BLaER1 (cell line): ENCODE results near the gene TGFBRAP1.
A peak's percentile ranks its signal among the peaks of the same experiment; 100 is the strongest.

Source experiments
- H3K27ac ChIP-seq: shearing (Covaris generic); formaldehyde crosslinking; 2 replicates; pipeline ENCODE4 v1.8.1; 2022
- H3K27me3 ChIP-seq: shearing (Covaris generic); formaldehyde crosslinking; 2 replicates; pipeline ENCODE4 v1.8.1; 2022
- H3K36me3 ChIP-seq: shearing (Covaris generic); formaldehyde crosslinking; 2 replicates; pipeline ENCODE4 v1.8.1; 2022
- H3K4me1 ChIP-seq: shearing (Covaris generic); formaldehyde crosslinking; 2 replicates; pipeline ENCODE4 v1.8.1; 2022
- H3K4me2 ChIP-seq: shearing (Covaris generic); formaldehyde crosslinking; 2 replicates; pipeline ENCODE4 v1.8.1; 2022
- H3K4me3 ChIP-seq: shearing (Covaris generic); formaldehyde crosslinking; 2 replicates; pipeline ENCODE4 v1.8.1; 2022
- H3K9ac ChIP-seq: shearing (Covaris generic); formaldehyde crosslinking; 2 replicates; pipeline ENCODE4 v1.8.1; 2022
- H3K9me3 ChIP-seq: shearing (Covaris generic); formaldehyde crosslinking; 2 replicates; pipeline ENCODE4 v1.8.1; 2022
- H4K20me1 ChIP-seq: shearing (Covaris generic); formaldehyde crosslinking; 2 replicates; pipeline ENCODE4 v1.8.1; 2022
- Cebpa-rat ChIP-seq: shearing (Covaris generic); IDR thresholded peaks from 2 replicates; pipeline ENCODE4 v1.8.1; 2022

Gene TGFBRAP1

GRCh38 chr2:105358593-105358992 is 29.1 kb upstream of the TGFBRAP1 start:
- H3K4me3 ChIP-seq = no peak overlapping the region
- H4K20me1 ChIP-seq = no peaks in the 10 kb centered on the region
- H3K4me1 ChIP-seq = peaks cover 7% of the 10 kb centered on the region
- no peak overlapping the region for H3K9ac ChIP-seq
- H3K27ac ChIP-seq = no peak overlapping the region
- no peak for TF ChIP-seq Cebpa-rat
- H3K9me3 ChIP-seq = peaks cover 25% of the 10 kb centered on the region
- H3K27me3 ChIP-seq = no peaks in the 10 kb centered on the region
- peaks cover 74% of the 10 kb centered on the region for H3K36me3 ChIP-seq
- no peak overlapping the region for H3K4me2 ChIP-seq

GRCh38 chr2:105357122-105357521 is 27.6 kb upstream of the TGFBRAP1 start:
- no peak overlapping the region for H3K27ac ChIP-seq
- H3K4me1 ChIP-seq = no peaks in the 10 kb centered on the region
- no peaks in the 10 kb centered on the region for H4K20me1 ChIP-seq
- H3K9ac ChIP-seq = no peak overlapping the region
- H3K36me3 ChIP-seq = peaks cover 88% of the 10 kb centered on the region
- H3K9me3 ChIP-seq = peaks cover 25% of the 10 kb centered on the region
- TF ChIP-seq Cebpa-rat = no peak
- H3K4me3 ChIP-seq = no peak overlapping the region
- H3K4me2 ChIP-seq = no peak overlapping the region
- no peaks in the 10 kb centered on the region for H3K27me3 ChIP-seq

- H3K4me2 ChIP-seq = no peak overlapping the region
- no peaks in the 10 kb centered on the region for H3K27me3 ChIP-seq
- no peak overlapping the region for H3K9ac ChIP-seq
- H3K4me3 ChIP-seq = no peak overlapping the region
- no peaks in the 10 kb centered on the region for H3K4me1 ChIP-seq
- no peak overlapping the region for H3K27ac ChIP-seq
- peaks cover 96% of the 10 kb centered on the region for H3K36me3 ChIP-seq
- H4K20me1 ChIP-seq = peaks cover 43% of the 10 kb centered on the region
- no peaks in the 10 kb centered on the region for H3K9me3 ChIP-seq
- TF ChIP-seq Cebpa-rat = no peak
Measured at GRCh38 chr2:105344704-105345345, 15.3 kb upstream of the TGFBRAP1 start.

GRCh38 chr2:105339414-105339813 is 9.9 kb upstream of the TGFBRAP1 start:
- no peaks in the 10 kb centered on the region for H3K27me3 ChIP-seq
- no peak overlapping the region for H3K4me3 ChIP-seq
- H3K9me3 ChIP-seq = no peaks in the 10 kb centered on the region
- no peak for TF ChIP-seq Cebpa-rat
- H3K4me2 ChIP-seq = peak overlapping the region; percentile 89
- peaks cover 55% of the 10 kb centered on the region for H3K36me3 ChIP-seq
- H3K27ac ChIP-seq = no peak overlapping the region
- no peak overlapping the region; the same call in 1 of the 2 replicates for H3K9ac ChIP-seq
- peaks cover 58% of the 10 kb centered on the region for H4K20me1 ChIP-seq
- peaks cover 24% of the 10 kb centered on the region for H3K4me1 ChIP-seq

- Histone ChIP-seq H3K9me3 (no peaks in the 10 kb centered on the region), H3K36me3 (peaks cover 49% of the 10 kb centered on the region), H3K9ac (peak overlapping the region; percentile 94), H3K4me2 (peak overlapping the region; percentile 89), H4K20me1 (peaks cover 49% of the 10 kb centered on the region; the same call in 1 of the 2 replicates), H3K4me3 (peak overlapping the region; percentile 96), H3K27ac (peak overlapping the region; percentile 73), H3K4me1 (peaks cover 24% of the 10 kb centered on the region), H3K27me3 (no peaks in the 10 kb centered on the region)
- TF ChIP-seq Cebpa-rat = no peak
Measured at GRCh38 chr2:105338020-105338385, 8.5 kb upstream of the TGFBRAP1 start.

- no peak for TF ChIP-seq Cebpa-rat
- Histone ChIP-seq H3K4me3 (peak within 1 kb of the TSS; percentile 96), H4K20me1 (peaks cover 44% of the 10 kb centered on the region; the same call in 1 of the 2 replicates), H3K36me3 (peaks cover 43% of the 10 kb centered on the region), H3K4me1 (peaks cover 24% of the 10 kb centered on the region), H3K27ac (peak within 1 kb of the TSS; percentile 94), H3K9ac (peak within 1 kb of the TSS; percentile 94), H3K27me3 (no peaks in the 10 kb centered on the region), H3K9me3 (no peaks in the 10 kb centered on the region), H3K4me2 (peak within 1 kb of the TSS; percentile 91)
Measured at GRCh38 chr2:105337122-105338019, 7.8 kb upstream of the TGFBRAP1 start, which contains the start of gene C2orf49. Gene C2orf49 (plus strand): TSS chr2:105337540. CDS start chr2:105337588, 48 bp downstream.

GRCh38 chr2:105336786-105337121 is 7.2 kb upstream of the TGFBRAP1 start:
- Histone ChIP-seq H3K27me3 (no peaks in the 10 kb centered on the region), H3K36me3 (peaks cover 37% of the 10 kb centered on the region), H3K27ac (peak overlapping the region; percentile 94), H3K4me1 (peaks cover 24% of the 10 kb centered on the region), H3K4me2 (peak overlapping the region; percentile 91), H3K9me3 (no peaks in the 10 kb centered on the region), H4K20me1 (peaks cover 37% of the 10 kb centered on the region; the same call in 1 of the 2 replicates), H3K9ac (peak overlapping the region; percentile 94), H3K4me3 (peak overlapping the region; percentile 96)
- TF ChIP-seq Cebpa-rat = no peak

- no peak for TF ChIP-seq Cebpa-rat
- Histone ChIP-seq H3K9ac (no peak overlapping the region), H3K27me3 (no peaks in the 10 kb centered on the region), H3K36me3 (peaks cover 24% of the 10 kb centered on the region), H3K4me3 (no peak overlapping the region), H3K9me3 (no peaks in the 10 kb centered on the region), H3K4me2 (no peak overlapping the region), H3K4me1 (peaks cover 28% of the 10 kb centered on the region), H4K20me1 (peaks cover 25% of the 10 kb centered on the region; the same call in 1 of the 2 replicates), H3K27ac (no peak overlapping the region)
Measured at GRCh38 chr2:105335469-105335868, 5.9 kb upstream of the TGFBRAP1 start.

GRCh38 chr2:105334211-105334610 is 4.7 kb upstream of the TGFBRAP1 start:
- H3K9ac ChIP-seq = no peak overlapping the region
- no peaks in the 10 kb centered on the region for H3K27me3 ChIP-seq
- H3K27ac ChIP-seq = no peak overlapping the region
- H3K4me1 ChIP-seq = peaks cover 32% of the 10 kb centered on the region
- peaks cover 15% of the 10 kb centered on the region; the same call in 1 of the 2 replicates for H4K20me1 ChIP-seq
- H3K4me3 ChIP-seq = no peak overlapping the region
- H3K9me3 ChIP-seq = no peaks in the 10 kb centered on the region
- no peak for TF ChIP-seq Cebpa-rat
- H3K36me3 ChIP-seq = peaks cover 14% of the 10 kb centered on the region
- no peak overlapping the region for H3K4me2 ChIP-seq
